HG02763 (cell line): ENCODE results near the gene MFSD6L.

Source experiments
- ATAC-seq: cut with Tn5 transposase; IDR thresholded peaks from one replicate; pipeline ENCODE4 v1.9.1; 2021; ENCODE audit warnings: mild to moderate bottlenecking, moderate library complexity; ENCODE audit not compliant: unreplicated experiment

MFSD6L gene

DNA sequence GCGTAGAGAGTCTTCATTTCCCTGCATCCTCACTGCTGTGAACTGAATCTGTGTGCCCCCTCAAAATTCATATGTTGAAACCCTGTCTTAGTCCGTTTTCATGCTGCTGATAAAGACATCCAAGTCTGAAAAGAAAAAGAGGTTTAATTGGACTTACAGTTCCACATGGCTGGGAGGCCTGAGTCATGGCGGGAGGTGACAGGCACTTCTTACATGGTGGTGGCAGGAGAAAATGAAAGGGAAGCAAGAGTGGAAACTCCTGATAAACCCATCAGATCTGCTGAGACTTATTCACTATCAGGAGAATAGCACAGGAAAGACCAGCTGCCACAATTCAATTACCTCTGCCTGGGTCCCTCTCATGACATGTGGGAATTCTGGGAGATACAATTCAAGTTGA, 51.4 kb downstream of the MFSD6L start:
- ATAC-seq: no peak
